HL-60/S4 treated with phorbol 12-myristate 13-acetate at 8.2 ng/mL for 4 days and 3 days (cell line): Measurements from ENCODE around the gene ITSN2.

Experiments
- in situ Hi-C: fragments of 300-500 bp; cut with MboI; formaldehyde crosslinking; loops from 2 replicates; pipeline ENCODE4 v1.15.0; 2022; ENCODE audit warnings: low sequenced_read_pairs

ITSN2 gene

DNA sequence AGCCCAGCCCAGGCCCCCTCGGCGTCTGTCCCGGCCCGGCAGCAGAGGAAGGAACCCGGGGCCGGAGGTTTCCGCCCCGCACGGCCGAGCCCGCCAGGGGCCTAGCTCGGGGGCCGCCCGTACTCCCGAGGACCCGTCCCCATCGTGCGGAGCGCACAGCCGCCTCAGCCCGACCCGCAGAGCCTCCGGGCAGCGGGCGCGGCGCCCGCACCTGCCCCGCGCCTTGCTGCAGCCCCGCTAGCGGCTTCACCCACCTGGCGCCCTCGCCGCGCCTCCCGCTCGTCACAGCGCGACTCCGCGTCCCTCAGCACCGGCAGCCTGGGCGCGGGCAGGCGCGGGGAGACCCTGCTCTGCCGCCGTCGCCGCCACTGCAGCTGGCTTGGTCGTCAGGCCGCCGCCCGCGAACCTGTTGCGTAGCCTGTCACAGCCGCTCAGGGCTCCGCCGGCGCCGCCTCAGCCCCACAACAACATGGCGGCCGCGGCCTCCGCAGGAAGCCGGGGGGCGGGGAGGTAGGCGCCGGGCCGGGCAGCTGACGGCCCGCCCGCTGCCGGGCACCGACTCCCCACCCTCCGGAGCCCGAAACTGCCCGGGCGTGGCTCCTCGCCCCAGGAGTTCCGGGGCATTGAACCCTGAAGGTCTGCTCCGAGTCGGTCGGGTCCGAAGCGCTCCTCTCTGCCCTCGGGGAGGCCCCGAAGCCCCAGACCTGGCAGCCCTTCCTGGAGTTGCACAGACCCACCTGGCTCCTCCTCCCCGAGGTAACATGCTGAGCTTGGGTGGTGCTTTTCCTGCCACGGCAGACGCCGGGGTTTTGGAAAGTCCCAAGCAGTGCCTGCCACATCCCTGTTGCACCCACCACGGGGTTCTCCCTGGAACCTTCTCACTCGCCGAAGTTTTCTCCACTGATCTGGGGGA is at the start of gene ITSN2:
ITSN2 (minus strand) TSS at position 487 of the 913 bp plus-strand sequence. CDS start 32,454 bp downstream, outside the sequence.
- in situ Hi-C loops: no loop called here

DNA sequence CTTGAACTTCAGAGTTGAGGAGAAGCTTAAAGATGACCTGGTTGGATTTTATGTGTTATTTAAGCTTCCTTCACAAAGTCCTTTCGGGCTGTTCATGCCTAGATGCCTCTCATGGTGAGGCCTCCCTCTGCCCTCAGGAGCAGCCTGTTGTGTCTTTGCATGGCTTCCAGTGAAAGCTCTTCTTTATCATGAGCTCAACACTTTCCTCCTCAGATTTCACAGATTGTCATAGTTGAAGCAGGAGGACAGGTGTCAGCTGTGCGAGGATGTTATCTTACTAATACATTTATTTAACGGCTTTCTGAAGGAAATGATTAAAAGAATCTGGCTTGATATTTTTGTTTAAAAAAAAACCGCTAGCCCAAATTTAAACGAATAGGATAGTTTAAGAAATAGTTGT is 48.8 kb upstream of the ITSN2 start:
- in situ Hi-C loops: loop anchor here (10.0 kb wide), 1 partner anchor 416 kb away; no protein-coding TSS in a partner anchor

DNA sequence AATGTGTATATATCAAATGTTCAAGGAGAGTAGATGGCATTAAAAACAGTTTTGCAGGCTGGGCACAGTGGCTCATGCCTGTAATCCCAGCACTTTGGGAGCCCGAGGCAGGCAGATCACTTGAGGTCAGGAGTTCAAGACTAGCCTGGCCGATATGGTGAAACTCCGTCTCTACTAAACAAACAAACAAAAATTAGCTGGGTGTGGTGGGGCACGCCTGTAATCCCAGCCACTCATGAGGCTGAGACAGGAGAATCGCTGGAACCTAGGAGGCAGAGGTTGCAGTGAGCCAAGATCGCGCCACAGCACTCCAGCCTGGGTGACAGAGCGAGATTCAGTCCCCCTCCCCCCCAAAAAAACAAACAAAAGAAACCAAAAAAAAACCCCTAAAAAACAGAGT is 48.4 kb upstream of the ITSN2 start:
- in situ Hi-C loops: loop anchor here (10.0 kb wide), 1 partner anchor 416 kb away; no protein-coding TSS in a partner anchor

DNA sequence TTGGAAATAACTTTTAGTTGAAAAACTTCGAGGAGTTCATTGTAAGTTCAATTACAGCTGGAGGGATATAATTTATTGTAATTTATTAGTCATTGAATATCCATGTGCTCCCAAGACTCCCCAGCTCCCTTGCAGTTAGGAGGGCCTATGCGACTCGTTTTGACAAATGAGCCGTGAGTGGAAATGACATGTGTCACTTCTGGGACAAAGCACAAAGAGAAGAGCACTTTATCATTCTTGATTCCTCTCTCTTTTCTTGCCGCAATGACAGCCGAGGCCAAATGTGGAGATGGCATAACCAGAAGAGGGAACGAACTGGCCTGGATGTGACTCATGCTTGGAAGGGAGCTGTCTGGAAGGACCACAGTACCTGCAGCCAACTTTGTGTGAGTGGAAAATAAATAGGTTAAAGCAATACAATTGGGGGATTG is 44.2 kb upstream of the ITSN2 start:
- in situ Hi-C loops: loop anchor here (10.0 kb wide), 1 partner anchor 420 kb away; no protein-coding TSS in a partner anchor

DNA sequence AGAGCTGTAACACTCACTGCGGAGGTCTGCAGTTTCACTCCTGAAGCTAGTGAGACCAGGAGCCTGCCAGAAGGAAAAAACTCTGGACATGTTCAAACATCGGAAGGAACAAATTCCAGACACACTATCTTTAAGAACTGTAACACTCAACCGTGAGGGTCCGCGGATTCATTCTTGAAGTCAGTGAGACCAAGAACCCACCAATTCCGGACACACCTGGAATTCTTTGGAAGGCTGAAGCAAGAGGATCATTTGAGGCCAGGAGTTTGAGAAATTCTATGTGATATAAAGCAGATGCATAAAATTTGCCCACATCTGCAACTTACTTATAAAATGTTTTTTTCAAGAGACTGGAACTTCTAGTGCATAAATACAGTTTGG is 43.5 kb upstream of the ITSN2 start:
- in situ Hi-C loops: loop anchor here (10.0 kb wide), 1 partner anchor 421 kb away; no protein-coding TSS in a partner anchor

DNA sequence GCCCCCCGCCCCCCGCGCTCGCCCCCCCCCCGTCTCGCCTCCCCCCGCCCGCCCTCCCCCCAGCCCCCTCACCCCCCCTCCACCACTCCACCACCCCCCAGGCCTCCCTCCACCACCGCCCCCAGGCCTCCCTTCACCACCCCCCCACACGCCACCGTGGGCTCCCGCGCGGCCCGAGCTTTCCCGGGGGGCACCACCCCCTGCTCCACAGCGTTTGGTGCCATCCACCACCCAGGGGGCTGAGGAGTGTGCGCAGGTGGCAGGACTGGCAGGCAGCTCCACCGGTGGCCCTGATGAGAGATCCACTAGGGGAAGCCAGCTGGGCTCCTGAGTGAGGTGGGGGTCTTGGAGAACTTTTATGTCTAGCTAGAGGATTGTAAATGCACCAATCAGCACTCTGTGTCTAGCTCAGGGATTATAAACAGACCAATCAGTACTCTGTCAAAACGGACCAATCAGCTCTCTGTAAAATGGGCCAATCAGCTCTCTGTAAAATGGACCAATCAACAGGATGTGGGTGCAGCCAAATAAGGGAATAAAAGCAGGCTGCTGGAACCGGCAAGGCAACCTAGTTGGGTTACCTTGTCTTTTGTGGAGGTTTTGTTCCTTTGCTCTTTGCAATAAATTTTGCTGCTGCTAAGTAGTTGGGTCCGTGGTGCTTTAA is 43.0 kb upstream of the ITSN2 start:
- in situ Hi-C loops: loop anchor here (10.0 kb wide), 1 partner anchor 422 kb away; no protein-coding TSS in a partner anchor

DNA sequence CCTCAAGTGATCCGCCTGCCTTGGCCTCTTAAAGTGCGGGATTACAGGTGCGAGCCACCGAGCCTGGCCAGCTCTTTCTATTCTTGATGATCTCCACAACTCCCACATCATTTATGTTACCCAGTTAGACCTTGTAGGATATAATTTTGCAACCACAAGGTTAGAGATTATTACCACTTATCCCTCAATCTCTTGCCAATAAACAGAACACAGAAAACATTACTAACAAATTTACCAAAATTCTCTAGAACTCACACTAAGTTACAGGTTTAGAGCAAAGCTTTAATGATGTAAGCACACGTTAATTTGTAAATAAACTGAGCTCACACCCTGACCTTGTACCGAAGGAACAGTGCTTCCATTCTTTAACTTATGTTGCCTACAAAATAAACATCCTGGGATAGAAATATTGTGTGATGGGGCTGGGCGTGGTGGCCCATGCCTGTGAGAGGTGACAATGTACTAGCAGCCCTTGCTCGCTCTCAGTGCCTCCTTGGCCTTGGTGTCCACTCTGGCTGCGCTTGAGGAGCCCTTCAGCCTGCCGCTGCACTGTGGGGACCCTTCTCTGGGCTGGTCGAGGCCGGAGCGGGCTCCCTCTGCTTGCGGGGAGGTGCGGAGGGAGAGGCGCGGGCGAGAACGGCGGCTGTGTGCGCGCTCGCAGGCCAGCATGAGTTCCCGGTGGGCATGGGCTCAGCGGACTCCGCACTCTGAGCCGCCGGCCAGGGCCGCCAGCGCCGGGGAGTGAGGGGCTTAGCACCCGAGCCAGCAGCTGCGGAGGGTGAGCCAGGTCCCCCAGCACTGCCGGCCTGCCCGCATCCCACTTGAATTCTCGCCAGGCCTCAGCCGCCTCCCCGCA is 42.1 kb upstream of the ITSN2 start:
- in situ Hi-C loops: loop anchor here (10.0 kb wide), 1 partner anchor 422 kb away; no protein-coding TSS in a partner anchor

DNA sequence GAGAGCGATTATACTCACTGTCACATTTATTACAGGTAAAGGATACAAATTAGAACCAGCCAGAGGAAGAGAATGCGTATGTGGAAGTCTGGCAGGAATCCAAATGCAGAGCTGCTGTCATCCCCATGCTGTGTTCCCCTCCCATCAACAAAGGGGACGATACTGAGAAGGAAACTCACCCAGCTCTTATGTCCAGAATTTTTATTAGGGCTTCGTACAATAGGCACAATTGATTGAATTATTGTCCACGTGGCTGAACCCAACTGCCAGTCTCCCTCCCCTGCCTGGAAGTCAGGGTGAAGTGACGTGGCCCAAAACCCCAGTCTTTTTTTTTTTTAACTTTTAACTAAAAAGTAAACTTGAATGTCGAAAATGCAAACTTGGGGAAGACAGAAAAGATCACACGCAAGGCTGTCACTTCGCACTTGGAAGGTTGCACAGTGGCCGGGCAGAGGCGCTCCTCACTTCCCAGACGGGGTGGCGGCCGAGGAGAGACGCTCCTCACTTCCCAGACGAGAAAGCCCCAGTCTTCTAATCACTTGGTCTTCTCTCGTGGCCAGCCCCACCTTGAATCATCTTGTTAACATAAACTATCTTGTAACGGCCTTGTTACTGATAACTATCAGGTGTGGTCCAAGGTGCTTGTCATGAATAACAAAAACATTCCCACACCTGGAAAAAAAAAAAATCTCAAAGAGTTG is 40.0 kb upstream of the ITSN2 start:
- in situ Hi-C loops: loop anchor here (10.0 kb wide), 1 partner anchor 424 kb away; no protein-coding TSS in a partner anchor

DNA sequence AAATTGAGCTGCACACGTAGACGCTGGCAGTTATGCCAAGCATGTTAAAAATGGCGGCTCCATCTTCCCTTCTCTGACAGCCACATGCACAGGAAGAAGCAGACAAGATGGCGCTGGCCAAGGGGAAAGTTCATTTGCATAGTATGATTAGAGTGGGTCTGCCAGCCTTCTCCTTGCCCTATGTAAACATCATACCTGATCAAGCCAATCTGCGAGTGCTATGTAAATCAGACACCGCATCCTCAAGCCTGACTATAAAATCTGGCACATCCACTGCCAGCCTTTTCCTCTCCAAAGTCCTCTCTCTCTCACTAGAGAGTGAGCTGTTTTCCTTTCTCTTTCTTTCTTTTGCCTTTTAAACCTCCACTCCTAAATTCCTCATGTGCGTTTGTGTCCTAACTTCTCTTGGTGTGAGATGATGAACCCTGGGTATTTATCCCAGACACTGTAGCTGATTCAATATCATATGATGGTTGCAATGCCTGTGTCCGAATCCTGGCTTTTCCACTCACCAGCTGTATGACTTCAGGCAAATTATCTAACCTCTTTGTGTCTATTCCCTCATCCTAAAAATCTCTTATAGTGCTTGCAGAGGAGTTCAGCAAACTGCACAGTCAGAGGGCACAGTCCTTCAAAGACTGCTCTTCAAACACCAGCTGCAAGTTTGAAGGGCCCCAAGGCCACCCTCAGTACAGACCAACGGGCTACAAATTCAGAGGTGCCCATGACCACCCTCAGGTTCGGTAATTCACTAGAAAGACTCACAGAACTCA is 39.3 kb upstream of the ITSN2 start:
- in situ Hi-C loops: loop anchor here (10.0 to 25.0 kb wide), 2 partner anchors 412 to 425 kb away; no protein-coding TSS in a partner anchor

DNA sequence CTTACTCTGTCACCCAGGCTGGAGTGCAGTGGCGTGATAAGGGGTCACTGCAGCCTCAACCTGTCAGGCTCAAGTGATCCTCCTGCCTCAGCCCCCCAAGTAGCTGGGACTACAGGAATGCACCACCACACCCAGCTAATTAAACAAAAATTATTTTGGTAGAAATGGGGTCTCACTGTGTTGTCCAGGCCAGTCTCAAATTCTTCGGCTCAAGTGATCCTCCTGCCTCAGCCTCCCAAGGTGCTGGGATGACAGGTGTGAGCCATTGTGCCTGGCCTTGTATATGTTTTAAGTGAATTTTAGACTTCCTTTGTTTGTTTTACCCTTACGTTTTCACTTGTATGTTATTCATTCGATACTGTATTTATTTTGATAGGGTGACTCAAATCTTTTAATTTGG is 34.7 kb upstream of the ITSN2 start:
- in situ Hi-C loops: loop anchor here (25.0 kb wide), 1 partner anchor 408 kb away; no protein-coding TSS in a partner anchor

DNA sequence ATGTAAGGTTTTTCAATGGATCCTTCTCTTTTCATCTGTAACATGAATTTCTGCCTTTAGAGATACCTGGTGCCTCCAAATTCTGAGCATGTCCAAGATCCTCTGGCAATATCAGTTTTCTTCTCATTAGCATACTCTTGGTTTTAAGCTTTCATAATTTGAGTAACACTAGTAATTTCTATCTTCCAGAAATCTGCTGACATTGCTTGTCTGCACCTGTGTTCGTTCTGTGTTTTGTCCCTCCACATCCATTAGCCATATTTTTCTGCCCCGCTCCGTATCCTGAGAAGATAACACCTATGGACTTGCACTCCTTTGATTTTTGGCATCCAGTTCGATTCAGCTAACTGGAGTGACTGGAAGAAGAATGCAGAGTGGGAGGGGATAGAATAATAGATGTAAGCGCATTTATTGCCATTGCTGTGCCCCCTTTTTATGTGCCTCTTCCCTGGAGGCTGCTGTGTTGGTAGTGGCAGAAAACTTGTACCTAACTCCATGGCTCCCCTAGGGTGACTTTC is 32.3 kb upstream of the ITSN2 start:
- in situ Hi-C loops: loop anchor here (25.0 kb wide), 1 partner anchor 405 kb away; no protein-coding TSS in a partner anchor

DNA sequence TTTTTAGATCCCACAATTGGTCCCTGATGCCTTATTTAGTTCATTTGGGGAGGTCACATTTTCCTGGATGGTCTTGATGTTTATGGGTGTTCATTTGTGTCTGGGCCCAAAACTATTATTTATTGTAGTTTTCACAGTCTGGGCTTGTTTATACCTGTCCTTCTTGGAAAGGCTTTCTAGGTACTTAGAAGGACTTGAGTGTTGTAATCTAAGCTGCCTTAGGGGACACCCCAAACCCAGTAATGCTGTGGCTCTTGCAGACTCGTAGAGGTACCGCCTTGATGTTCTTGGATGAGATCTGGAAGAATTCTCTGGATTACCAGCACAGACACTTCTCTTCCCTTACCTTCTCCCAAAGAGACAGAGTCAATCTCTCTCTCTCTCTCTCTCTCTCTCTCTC is 25.0 kb upstream of the ITSN2 start:
- in situ Hi-C loops: loop anchor here (25.0 kb wide), 1 partner anchor 398 kb away; no protein-coding TSS in a partner anchor

DNA sequence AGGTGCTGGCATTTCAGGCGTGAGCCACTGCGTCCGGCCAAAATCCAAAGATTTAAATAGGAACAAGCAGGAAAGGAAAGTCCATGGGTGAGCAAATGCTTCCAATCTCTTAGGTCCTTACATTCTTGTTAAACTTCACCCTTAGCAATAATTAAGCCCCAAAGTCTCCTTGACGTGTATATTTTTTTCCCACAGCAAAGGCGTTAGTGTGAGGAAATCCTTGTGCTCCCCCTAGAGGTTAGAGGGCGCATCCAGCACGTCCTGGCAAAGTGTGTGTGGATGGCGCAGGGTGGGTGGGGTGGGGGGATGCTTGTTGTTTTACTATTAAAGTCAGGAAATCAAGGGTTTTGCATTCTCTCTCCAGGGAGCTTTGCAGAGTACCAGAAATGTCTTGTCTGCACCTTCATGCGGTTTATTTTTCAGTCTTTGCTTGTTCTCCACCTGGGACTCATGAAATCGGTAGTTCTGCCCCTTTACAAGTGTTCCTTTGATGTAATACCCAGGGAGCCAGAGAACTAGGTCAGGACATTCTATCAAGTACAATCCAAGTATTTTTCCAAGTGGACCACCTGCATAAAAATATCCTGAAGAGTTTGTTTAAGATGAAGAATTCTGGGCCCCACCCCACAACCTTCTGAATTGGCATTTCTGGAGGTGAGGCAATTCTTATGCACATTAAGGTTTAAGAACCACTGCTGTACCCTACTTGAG is 22.2 kb upstream of the ITSN2 start:
- in situ Hi-C loops: loop anchor here (25.0 kb wide), 1 partner anchor 395 kb away; no protein-coding TSS in a partner anchor

DNA sequence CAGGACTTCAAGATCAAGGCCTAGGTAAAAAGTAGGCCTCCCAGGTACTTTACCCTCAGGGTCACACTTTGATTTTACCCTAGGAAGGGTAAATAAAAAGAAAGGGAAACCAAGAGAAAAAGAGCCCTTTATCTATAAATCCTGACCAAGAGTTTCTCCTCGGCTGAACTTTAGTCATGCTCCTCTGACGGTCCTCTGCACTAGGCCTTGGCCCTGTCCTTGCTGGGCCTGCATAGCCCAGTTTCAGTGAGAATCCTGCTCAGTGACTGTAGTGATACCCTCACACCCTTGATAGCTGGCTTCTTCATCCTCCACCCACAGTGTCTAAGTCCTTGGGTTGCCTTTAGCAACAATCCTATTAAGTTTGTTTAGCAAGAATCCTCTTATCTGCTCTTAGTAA is 20.5 kb upstream of the ITSN2 start:
- in situ Hi-C loops: loop anchor here (25.0 kb wide), 1 partner anchor 394 kb away; no protein-coding TSS in a partner anchor

DNA sequence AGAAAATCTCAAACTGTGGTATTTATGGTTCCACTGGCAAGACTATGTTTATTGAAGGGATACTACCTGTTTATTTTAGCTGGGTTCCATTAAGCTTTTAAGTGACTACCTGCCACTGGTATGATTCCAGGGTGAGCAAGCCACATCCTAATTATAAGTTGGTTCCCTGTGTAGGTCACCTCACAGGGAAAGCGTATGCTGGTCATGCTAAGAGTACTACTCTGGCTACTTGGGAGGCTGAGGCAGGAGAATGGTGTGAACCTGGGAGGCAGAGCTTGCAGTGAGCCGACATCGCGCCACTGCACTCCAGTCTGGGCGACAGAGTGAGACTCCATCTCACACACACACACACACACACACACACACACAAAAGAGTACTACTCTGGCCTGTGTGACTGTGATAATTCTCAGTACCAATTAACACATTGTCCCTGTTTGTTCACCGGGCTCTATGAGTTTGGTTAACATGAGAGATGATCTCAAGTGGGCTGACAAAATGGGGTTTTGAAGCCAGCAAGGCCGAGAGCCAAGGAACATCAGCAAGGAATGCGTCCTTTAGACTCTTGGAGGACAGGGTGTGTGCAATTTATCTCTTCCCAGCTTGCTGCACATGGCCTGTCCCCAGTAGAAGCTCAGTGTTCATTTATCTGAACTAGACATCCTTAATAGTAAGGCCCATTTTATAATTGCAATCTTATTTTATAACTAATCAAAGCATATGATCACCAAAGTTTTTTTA is 15.2 kb upstream of the ITSN2 start:
- in situ Hi-C loops: loop anchor here (25.0 kb wide), 1 partner anchor 388 kb away; no protein-coding TSS in a partner anchor

DNA sequence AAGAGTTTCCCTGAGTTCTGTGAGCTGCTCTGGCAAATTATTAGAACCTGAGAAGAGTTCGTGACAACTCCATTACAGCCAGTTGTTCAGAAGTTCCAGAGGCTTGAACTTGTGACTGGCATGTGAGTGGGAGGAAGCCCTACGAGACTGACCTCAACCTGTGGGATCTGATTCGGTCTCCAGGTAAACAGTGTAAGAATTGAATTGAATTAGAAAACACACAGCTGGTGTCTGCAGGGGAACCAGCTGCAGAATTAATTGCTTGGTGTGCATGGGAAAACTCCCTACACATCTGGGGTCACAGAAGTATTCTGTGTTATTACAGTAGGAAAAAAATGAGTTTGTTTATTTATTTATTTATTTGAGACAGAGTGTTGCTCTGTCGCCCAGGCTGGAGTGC is 14.0 kb upstream of the ITSN2 start:
- in situ Hi-C loops: no loop called here

DNA sequence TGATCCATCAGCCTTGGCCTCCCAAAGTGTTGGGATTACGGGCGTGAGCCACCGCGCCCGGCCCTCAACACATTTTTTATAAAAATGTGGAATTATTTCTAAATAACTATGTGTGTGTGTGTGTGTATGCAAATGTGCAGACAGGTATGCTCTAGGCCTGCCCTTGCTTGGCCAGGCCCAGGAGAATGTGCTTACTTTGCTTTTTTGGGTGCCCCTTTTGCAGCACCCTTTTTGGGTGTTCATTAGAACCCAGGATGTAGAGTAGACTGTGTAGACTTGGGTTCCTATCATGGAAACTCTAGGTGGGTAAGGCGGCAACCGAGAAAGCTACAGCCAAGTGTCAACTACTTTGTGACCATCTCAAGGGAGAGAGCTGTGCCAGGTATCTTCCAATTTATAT is 11.7 kb upstream of the ITSN2 start:
- in situ Hi-C loops: no loop called here
